Occipital lobe (tissue), 2 donors: ENCODE results near the gene ZNF385C. TPM values are rescaled to one million over a fixed set of nuclear protein-coding genes. Genes with fewer than 3 reads are reported as not detected.

Experiments used
- DNase-seq: peaks from one replicate; lab custom pipeline; 2025; lab: John Stamatoyannopoulos, UW
- total RNA-seq: library from RNA; depleted of rRNA; stranded (reverse); fragments of >200 nt; gene quantifications from one replicate; pipeline ENCODE4 v1.2.3, GENCODE V29; 2014

The ZNF385C gene
- total RNA-seq, 1 donor from 2014 or later = 0.31 TPM

DNA sequence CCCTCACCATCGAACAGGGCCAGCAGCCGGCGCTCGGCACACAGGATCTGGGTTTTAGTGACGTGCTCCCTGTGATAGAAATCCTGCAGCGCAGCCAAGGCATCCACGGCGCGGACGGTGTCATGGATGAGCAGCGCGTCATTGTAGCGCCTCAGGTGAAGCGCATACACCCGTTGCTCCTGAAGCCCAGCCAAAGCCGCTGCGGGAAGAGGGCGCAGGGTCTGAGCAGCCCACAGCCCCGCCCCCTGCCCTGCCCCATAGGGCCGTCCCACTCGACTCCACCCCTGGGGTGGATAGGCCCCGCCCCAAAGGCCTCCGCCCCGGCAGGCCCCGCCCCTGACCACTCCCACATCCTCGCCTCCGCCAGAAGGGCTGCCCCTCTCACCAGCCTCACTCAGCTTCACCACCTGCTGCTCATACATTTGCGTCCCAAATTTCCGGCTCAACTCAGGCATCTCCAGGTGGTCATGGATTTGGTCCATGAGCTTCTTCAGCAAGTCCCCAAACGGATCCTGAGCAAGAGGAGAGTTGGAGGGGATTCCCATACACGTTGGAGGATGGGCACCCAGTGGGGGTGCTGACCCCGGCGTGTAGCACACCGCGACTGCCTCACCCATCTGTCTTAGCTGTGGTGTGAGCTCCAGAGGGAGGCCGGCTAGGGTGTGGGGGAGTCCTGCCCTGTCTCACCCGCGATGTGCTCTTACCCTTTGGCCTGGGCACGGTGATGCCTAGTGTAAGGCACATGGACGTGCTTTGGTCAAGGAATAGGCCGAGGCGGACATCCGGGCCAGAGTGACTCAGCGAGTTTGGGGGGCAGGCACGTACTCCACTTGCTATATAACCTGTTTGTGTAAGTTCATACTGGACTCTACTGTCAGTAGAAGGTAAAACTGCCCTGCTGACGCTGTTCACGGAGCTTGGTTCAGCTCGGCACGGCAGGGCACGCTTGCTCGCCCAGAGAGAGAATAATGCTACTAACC, 9.6 kb upstream of the ZNF385C start:
- peak; percentile 68 for DNase-seq

- DNase-seq = no peak
Measured at GRCh38 chr17:42107124-42107523, 8.9 kb upstream of the ZNF385C start.

GRCh38 chr17:42106009-42106408, 7.7 kb upstream of the ZNF385C start:
- no peak for DNase-seq

DNA sequence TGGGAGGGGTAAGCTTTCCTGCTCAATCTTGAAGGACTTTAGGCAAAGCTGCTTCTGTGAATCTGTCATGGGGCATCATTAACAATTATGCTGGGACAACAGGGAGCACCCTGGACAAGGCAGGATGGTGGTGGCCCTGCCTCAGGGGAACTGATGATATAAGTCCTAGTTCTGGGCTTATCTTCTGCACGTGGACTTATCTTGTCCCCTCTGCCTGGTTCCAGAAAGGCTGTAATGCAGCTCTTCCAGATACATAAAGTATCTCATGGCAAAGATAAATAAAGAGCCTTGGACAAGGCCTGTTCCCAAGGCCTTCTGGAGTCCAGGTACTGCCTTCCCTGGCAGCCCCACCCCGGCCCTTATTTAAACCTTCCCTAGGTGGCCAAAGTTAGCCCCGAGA, 6.0 kb upstream of the ZNF385C start:
- DNase-seq = no peak

DNA sequence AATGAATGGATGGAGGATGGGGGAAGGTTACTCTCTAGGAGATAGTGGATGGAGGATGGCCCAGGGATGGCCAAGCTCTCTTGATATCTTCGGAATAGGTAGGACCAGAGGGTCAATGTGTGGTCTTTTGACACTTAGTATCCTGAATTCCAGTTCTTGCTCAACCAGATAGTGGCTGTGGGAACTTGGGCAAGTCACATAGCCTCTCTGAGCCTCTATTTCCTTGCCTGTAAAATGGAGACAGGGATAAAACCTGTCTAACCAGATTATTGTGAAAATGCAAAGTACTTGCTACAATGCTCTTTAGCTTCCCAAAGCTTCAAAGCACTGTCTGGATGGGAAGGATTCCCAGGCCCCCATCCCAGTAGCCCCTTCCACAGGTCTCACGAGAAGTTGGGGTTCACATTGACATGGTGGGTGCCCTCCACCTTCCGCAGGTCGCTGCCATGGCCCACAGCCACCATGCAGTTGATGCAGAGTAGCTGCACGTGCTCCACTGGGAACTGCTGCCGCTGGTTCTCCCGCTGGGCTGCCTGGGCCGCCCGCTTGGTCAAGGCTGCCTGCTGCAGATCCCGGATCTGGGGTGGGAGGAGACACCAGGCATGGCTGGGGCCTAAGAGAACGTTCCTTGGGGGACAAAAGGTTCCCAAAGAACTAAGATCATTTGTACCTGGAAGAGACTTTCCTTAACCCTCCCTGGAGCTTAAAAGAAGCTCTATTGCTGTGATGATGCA, 5.1 kb upstream of the ZNF385C start:
- DNase-seq = no peak

DNA sequence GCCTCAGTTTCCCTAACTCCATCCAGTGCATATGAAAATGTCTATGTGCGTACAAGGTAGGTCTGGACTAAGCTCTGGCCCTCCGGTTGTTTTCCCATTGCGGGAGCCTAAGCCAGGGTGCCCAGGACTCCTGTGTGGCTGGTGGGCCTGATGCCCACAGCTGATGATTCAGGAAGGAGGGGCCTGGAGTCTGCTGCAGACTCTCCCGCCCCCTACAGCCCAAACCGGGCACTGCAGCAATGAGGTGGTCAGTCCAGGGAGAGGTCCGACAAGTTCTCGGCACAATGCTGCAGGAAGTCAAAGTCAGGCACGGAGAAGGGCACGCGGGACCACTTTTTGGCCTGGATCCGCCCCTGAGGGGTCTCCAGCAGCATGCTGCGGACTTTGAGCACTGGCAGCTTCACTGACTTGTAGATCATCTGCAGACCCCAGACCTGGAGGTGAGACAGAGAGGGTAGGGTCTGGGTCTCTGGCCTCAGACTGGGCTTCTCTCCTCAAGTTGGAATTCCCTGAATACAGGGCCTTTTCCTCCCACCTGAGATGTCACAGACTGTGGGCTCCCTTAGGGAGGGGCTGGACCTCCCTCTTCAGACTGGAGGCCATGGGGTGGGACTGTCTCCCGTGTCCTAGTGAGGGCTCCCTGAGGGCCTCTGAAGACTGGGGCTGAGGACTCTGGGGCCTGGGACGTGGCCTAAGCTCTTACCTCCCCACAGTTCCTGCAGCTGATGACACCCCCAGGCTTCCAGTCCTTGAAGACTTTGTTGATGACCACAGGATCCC, 3.4 kb upstream of the ZNF385C start:
- DNase-seq = peak; percentile 35

DNA sequence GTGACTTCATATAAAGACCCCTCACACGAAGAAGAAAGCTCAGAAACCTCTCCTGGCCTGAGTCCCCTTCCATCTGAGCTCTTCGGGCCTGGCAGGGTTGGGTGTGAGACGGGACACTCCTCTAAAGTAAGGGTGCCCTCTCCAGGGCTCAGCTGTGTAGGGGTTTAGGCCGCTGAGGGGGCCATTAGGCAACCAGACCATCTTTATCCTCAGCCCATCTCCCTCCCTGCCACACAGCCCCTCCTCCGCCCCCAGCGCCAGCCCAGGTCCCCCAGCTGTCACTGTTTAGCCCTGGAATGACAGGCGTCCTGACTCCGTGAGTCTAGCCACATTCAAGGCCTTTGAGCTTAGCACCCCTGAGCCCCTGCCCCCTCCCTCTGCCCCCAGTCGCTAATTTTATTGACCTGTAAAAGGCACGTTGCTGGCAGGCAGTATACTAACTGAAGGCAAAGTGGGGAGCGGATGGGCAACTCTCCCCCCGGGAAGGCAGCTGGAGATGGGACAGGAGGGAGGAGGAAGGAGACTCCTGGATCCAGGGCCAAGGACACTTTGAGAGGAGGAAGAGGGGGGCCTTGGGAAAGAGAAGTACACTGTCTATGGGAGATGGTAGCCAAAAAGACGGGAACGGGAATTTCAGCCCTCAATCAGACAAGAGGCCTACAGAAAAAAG, 592 bp upstream of the ZNF385C start:
- no peak for DNase-seq

DNA sequence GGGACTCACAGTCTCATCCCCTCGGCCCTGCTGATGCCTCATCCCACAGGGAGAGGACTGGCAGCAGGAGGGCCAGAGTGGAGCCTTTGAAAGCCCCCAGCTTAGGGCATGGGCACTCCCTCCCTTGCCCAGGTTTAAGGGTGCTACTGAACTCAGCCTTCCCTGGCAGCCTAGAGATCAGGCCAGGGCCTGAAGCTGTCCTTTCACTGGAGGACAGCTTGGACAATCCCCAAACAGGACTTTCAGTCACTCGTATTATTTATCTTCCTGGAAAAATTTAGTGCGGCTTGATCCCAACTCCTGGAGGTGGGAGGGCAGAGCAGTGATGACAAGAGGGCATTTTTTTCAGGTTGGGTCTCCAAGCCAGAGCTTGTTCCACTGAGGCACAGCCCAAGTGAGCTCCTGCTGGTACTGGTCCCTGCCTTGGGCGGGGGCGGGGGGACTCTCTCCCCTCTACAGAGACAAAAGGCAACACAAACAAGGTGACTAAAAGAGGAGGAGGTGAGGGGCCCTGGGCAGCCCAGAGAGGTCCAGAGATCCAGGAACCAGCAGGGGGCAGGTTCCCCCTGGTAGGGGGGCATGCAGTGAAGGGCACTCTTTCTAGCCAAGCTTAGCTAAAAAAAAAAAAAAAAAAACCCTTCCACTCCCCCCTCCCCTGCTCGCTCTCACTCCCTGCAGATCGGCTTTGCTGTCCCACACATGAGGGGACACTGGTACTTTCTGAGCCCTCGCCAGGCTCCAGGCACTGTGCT, 1.7 kb downstream of the ZNF385C start:
- DNase-seq = no peak

DNA sequence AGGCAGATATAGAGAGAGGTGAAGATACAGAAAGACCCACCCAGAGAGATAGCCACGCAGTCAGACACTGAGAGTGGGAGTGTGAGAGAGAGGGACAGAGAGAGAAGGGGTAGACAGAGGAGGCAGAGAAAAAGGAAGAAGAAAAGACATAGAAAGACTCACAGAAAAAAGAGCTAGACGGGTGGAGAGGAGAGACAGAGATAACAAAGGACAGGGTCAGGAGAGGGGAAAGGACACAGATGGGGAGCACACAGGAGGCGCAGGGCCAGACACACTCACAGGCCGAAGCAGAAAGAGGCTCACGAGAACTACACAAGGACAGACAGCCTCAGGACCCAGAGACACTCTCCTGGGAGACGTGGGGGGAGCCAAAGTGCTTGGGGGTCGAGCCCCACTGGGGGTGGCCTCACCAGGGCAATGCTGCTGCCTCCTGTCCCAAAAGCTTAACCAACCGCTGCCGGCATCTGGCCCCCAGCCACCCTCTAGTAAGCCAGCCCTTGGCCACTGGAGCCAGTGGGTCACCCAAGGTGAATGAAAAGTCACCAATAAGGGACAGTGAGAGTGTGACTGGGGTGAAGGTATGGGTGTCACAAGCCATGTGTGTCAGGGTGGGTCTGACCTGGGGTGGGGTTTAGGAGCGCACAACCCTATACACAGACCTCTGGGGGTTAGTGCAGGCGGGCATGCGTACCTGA, 3.8 kb downstream of the ZNF385C start:
- DNase-seq = no peak

- DNase-seq = no peak
Measured at GRCh38 chr17:42092939-42093338, 5.3 kb downstream of the ZNF385C start.

DNA sequence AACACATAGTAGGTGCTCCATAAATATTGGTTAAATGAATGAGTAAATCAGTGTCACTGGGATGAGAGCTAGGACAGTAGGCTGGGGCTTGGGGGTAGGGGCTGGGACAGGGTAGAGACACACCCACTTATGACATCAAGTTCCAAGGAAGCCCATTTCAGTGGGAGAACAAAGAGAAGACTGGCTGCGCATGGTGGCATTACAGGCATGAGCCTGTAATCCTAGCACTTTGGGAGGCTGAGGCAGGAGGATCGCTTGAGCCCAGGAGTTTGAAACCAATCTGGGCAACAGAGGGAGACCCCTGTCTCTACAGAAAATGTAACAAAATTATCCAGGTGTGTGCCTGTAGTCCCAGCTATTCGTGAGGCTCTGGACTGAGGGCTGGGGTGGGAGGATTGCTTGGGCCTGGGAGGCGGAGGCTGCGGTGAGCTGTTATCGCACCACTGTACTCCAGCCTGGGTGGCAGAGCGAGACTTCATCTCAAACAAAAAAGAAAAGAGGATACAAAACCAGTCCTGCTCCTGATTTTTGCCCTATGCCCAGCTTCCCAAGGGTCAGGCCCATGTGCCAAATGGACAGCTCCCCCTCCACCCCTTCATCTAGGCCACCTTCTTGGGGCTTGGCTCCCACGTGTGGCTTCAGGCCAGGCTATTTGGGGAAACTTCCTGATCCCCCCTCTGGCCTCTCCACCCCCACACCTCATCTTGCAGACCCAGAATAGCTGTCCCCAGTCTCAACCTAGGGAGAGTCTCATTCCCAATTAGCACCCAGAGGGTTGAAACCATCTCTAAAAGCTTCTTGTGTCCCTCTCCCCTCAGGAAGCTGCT, 7.1 kb downstream of the ZNF385C start:
- DNase-seq = no peak

DNA sequence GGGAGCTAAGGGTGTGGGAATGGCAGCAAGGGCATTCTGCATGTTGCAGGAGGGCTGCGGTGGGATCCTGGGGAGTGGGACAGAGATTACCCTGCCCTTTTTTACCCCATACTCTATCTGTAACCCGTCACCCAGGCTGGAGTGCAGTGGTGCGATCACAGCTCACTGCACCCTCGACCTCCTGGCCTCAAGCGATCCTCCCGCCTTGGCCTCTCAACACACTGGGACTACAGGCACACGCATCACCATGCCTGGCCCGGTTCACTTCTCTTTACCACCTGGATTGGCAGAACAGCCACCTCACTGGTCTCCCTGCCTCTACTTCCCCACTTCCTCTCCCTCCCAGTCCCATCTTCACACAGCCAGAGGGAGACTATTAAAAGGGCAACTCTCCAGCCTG, 9.5 kb downstream of the ZNF385C start:
- DNase-seq = no peak

- no peak for DNase-seq
Measured at GRCh38 chr17:42087736-42088705, 10.3 kb downstream of the ZNF385C start.

DNA sequence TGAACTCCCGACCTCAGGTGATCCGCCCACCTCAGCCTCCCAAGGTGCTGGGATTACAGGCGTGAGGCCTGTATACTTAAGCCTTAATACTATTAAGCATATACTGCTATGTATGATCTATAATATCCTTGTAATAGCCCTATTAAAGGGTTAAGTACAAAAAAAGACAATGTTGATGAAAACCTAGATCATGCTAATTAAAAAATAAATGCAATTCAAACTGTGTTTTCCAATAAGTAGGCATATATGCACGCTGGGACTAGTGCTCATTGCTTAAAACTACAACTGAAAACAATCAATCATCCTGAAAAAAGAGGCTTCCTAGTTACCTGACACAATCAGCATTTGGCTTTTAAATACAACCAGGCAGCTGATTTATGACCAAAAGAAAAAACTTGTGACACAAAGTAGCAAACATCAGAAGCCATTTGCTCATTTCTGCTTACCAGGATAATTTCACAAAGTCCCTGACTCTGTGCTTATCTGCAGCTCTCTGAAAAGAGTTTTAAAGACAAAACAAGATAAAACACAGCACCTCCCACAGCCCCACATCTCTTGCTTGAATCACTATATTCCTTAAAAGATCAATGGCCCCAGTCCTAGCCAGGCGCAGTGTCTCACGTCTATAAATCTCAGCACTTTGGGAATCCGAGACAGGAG, 11.1 kb downstream of the ZNF385C start:
- no peak for DNase-seq

DNA sequence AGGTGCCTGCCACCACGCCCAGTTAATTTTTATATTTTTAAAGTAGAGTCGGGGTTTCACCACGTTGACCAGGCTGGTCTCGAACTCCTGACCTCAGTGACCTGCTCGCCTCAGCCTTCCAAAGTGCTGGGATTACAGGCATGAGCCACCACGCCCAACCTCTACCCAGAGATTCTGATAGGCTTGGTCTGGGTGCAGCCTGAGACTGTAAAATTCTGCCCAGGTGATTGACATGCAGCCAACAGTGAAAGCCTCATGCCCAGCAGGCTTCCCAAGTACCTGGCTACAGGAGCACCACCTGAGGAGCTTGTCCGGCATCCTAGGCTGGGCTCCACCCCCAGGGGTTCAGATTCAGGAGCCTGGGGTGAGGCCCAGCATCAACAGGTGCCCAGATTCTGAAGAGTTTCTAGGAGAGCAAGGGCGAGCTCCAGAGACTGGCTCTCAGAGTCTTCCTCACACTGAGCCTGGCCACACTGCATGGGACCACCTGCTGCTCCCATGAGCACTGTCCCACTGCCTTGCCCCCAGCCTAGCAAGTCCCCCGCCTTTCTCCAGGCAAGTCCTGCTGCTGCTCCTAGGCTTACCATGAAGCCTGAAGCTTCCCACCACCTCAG, 16.6 kb downstream of the ZNF385C start:
- DNase-seq = no peak

- no peak for DNase-seq
Measured at GRCh38 chr17:42079541-42079940, 18.7 kb downstream of the ZNF385C start.
